NCI-H146 treated with DMSO at 0.1 percent for 48 hours (cell line): ENCODE measurements around the gene ACAN.
"Not testable (repeated sequence)": the region's sequence is repeated elsewhere in the genome, so short reads cannot be mapped to it uniquely, and the experiment has no call there.

Source experiments
- DNase-seq: peaks from one replicate; lab custom pipeline; 2025; ENCODE audit not compliant: unreplicated experiment; lab: John Stamatoyannopoulos, UW

Gene ACAN

DNA sequence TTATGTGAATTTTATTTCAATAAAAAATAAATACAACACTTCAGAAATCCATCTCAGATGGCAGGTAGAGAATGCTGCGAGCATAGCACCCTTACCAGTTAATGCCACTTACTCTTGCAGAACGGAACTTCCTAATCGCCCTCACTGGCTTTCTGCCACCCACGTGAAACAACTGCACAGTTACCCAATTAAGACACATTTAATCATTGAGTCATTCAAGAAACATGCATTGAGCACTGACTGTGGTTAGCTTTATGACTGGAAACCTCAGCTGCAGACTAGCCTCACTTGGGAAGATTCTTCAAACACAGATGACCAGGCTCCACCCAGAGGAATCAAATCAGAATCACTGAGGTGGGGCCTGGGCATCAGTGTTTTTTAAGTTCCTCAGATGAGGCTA is 115.5 kb downstream of the ACAN start:
- DNase-seq: no peak

- DNase-seq: no peak
These were observed 117.1 kb downstream of the ACAN start for GRCh38 chr15:88920186-88920891.

DNA sequence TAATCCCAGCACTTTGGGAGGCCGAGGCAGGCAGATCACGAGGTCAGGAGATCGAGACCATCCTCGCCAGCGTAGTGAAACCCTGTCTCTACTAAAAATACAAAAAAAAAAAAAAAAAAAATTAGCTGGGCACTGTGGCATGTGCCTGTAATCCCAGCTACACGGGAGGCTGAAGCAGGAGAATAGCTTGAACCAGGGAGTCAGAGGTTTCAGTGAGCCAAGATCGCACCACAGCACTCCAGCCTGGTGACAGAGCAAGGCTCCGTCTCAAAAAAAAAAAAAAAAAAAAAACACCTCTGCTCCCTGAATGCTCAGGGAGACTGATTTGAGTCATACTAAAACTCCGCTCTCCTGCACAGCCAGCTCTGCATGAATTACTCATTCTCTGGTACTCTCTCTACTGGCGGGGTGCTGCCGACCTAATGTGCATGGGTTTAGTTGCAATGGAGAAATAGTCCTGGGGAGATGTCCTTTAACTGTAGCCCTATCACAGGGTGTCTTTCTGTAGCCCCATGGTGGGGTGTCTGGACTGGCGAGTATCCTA is 117.7 kb downstream of the ACAN start:
- DNase-seq: not testable (repeated sequence)
